Glutamatergic neuron (in vitro differentiated cells): Measurements from ENCODE around the gene CEP70. TPM values are rescaled to one million over a fixed set of nuclear protein-coding genes. Genes with fewer than 3 reads are reported as not detected.
"Not testable (repeated sequence)": the region's sequence is repeated elsewhere in the genome, so short reads cannot be mapped to it uniquely, and the experiment has no call there.

ENCODE experiments used
- DNase-seq: peaks from one replicate; pipeline ENCODE4 v3.0.0; 2022
- H3K27ac Mint-ChIP-seq: one replicate; pipeline ENCODE4 v1.8.0; 2020; ENCODE audit warnings: mild to moderate bottlenecking, mixed read lengths, inconsistent platforms; ENCODE audit not compliant: unreplicated experiment
- H3K27me3 Mint-ChIP-seq: one replicate; pipeline ENCODE4 v1.8.0; 2020; ENCODE audit warnings: mild to moderate bottlenecking, moderate library complexity, mixed read lengths, inconsistent platforms; ENCODE audit not compliant: unreplicated experiment
- H3K36me3 Mint-ChIP-seq: one replicate; pipeline ENCODE4 v1.8.0; 2020; ENCODE audit warnings: mild to moderate bottlenecking, mixed read lengths, inconsistent platforms; ENCODE audit not compliant: unreplicated experiment
- H3K4me1 Mint-ChIP-seq: one replicate; pipeline ENCODE4 v1.8.0; 2020; ENCODE audit warnings: mild to moderate bottlenecking, low read depth, mixed read lengths, inconsistent platforms; ENCODE audit not compliant: unreplicated experiment
- H3K4me3 Mint-ChIP-seq: one replicate; pipeline ENCODE4 v1.8.0; 2020; ENCODE audit warnings: mild to moderate bottlenecking, mixed read lengths, inconsistent platforms; ENCODE audit not compliant: unreplicated experiment
- H3K9me3 Mint-ChIP-seq: one replicate; pipeline ENCODE4 v1.8.0; 2020; ENCODE audit warnings: mild to moderate bottlenecking, moderate library complexity, mixed read lengths, inconsistent platforms; ENCODE audit not compliant: unreplicated experiment
- CTCF ChIP-seq: fragments of 200-600 bp; sonication (generic); IDR thresholded peaks from one replicate; pipeline ENCODE4 v1.5.0; 2021; ENCODE audit not compliant: partially characterized antibody, unreplicated experiment
- total RNA-seq: library from RNA; stranded (reverse); fragmentation: NEBNext Ultra II Directional; extraction: Animal tissue kit (Norgen Biotek cat#: 25700); gene quantifications from one replicate; pipeline ENCODE4 v1.2.1, GENCODE V29; 2021; ENCODE audit not compliant: unreplicated experiment

The CEP70 gene
- total RNA-seq, 1 donor from 2014 or later: 15.7 TPM

DNA sequence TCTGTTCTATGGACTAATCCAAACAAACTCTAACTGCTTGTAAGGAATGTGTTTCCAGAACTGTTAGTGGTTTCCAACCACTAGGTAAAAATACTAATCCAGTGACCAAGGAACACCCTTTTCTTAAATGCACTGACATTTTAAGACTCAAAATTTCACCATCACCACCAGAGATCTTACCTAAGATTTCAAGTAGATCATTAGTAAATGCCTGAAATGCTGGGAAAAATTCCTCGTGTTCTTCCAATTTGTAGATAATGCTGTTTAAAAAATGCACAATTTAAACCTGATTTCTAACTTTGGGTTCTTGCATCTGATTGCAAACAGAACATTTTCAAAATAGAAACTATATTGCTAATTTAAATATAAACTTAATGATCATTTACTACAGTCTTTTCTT lies 96.2 kb downstream of the CEP70 start:
- no peaks in the 10 kb centered on the region for H3K36me3 Mint-ChIP-seq
- TF ChIP-seq CTCF: no peak

DNA sequence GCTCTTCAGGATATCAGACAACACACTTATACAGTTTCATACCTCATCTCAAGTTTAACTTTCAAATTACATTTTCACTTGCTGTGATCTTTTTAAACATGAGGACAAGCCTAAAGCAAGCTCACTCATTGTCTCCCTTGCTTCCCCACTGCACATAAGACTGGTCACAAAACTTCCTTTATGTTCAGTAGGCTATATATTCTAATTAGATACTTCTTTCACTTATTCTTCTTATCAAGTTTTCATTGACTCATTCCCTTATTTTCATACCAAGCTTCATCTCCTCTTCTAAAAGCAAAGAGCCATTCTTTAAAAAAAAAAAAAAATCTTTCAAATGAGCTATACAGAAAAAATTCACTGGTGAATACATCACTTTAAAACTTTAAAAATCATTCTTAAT lies 97.0 kb downstream of the CEP70 start:
- no peaks in the 10 kb centered on the region for H3K9me3 Mint-ChIP-seq
- H3K4me1 Mint-ChIP-seq: no peaks in the 10 kb centered on the region
- H3K27me3 Mint-ChIP-seq: no peaks in the 10 kb centered on the region
- H3K36me3 Mint-ChIP-seq: no peaks in the 10 kb centered on the region
- no peak for TF ChIP-seq CTCF
- no peak overlapping the region for H3K4me3 Mint-ChIP-seq
- no peak overlapping the region for H3K27ac Mint-ChIP-seq
- no peak for DNase-seq

More for the DNA sequence above, 96.2 kb downstream of the CEP70 start:
- Mint-ChIP-seq H3K9me3 (no peaks in the 10 kb centered on the region), H3K4me1 (no peaks in the 10 kb centered on the region), H3K27me3 (no peaks in the 10 kb centered on the region), H3K4me3 (no peak overlapping the region), H3K27ac (no peak overlapping the region)
- no peak for DNase-seq

DNA sequence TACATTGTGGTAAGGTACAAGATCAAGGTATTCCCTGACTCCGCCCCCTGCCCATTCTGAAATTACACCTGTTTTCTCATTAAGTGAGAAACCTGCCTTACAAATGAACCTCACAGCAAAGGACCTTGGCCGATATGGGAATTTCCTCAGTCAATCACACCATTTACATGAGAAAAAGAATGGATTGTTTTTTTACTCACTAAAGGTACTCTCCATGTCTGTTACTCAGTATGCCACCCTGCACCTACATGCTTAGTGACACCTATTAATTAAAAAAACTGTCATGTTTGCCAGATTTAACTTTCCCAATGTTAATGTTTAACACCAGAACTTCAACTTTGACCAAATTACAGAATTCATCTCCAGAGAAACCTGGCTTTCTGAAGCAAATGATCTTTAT lies 97.6 kb downstream of the CEP70 start:
- H3K4me1 Mint-ChIP-seq: no peaks in the 10 kb centered on the region
- H3K9me3 Mint-ChIP-seq: no peaks in the 10 kb centered on the region
- no peak overlapping the region for H3K4me3 Mint-ChIP-seq
- no peak overlapping the region for H3K27ac Mint-ChIP-seq
- no peaks in the 10 kb centered on the region for H3K36me3 Mint-ChIP-seq
- TF ChIP-seq CTCF: no peak
- H3K27me3 Mint-ChIP-seq: no peaks in the 10 kb centered on the region
- DNase-seq: no peak

- not testable (repeated sequence) for H3K27ac Mint-ChIP-seq, H3K4me1 Mint-ChIP-seq, DNase-seq, H3K27me3 Mint-ChIP-seq, H3K9me3 Mint-ChIP-seq, H3K4me3 Mint-ChIP-seq, H3K36me3 Mint-ChIP-seq
These were observed 98.4 kb downstream of the CEP70 start for GRCh38 chr3:138495638-138496037.

GRCh38 chr3:138494607-138494929 lies 99.5 kb downstream of the CEP70 start:
- Mint-ChIP-seq H3K36me3 (no peaks in the 10 kb centered on the region), H3K4me1 (no peaks in the 10 kb centered on the region), H3K27me3 (no peaks in the 10 kb centered on the region), H3K27ac (no peak overlapping the region), H3K4me3 (no peak overlapping the region), H3K9me3 (no peaks in the 10 kb centered on the region)
- no peak for DNase-seq
- no peak for TF ChIP-seq CTCF
